Common myeloid progenitor, CD34-positive (primary cell): ENCODE data around the gene FAM153A.
"Not testable (repeated sequence)": the region's sequence is repeated elsewhere in the genome, so short reads cannot be mapped to it uniquely, and the experiment has no call there.

Experiments used
- CTCF ChIA-PET: fragments of 350-600 bp; sonication (Branson Sonifier 250); formaldehyde crosslinking; loops from one replicate; lab custom pipeline; 2021; ENCODE audit warnings: antibody characterized with exemption; lab: Charles Lee
- POLR2A ChIA-PET: fragments of 350-600 bp; sonication (Branson Sonifier 250); formaldehyde crosslinking; loops from one replicate; lab custom pipeline; 2021; ENCODE audit warnings: antibody characterized with exemption; lab: Charles Lee
- DNase-seq, 3 donors: peaks; one replicate each; pipeline versions ENCODE4 v3.0.0 to v3.0.0-alpha.2; 2013
- H3K27ac ChIP-seq, 2 experiments: 1 replicate in 1 of 2; 2 replicates in 1 of 2; pipeline ENCODE4 v1.7.0; 2013; ENCODE audit warnings: inconsistent platforms in 2 of 2, low read length in 2 of 2, mild to moderate bottlenecking in 2 of 2, low read depth in 1 of 2, moderate library complexity in 1 of 2; ENCODE audit not compliant: severe bottlenecking in 2 of 2, insufficient read depth in 1 of 2, poor library complexity in 1 of 2
- H3K27me3 ChIP-seq, 5 experiments: replicated peaks in 2 of 5; 1 replicate in 3 of 5; 2 replicates in 2 of 5; pipeline versions ENCODE4 v1.6.1 to v1.7.0; 2013; ENCODE audit warnings: low read length in 4 of 5, mild to moderate bottlenecking in 2 of 5, moderate library complexity in 2 of 5, inconsistent platforms in 1 of 5; ENCODE audit not compliant: insufficient read depth in 5 of 5, control insufficient read depth in 4 of 5
- H3K36me3 ChIP-seq, 4 experiments: 1 replicate in 2 of 4; 2 replicates in 2 of 4; pipeline versions ENCODE4 v1.6.1 to v1.7.0; 2013; ENCODE audit warnings: low read length in 3 of 4, control low read depth in 1 of 4, mild to moderate bottlenecking in 1 of 4; ENCODE audit not compliant: control insufficient read depth in 4 of 4, insufficient read depth in 4 of 4
- H3K4me1 ChIP-seq, 4 experiments: 1 replicate in 3 of 4; 2 replicates in 1 of 4; pipeline versions ENCODE4 v1.6.1 to v1.7.1; 2013; ENCODE audit warnings: low read length in 3 of 4, mild to moderate bottlenecking in 3 of 4, control low read depth in 1 of 4, inconsistent platforms in 1 of 4, moderate library complexity in 1 of 4; ENCODE audit not compliant: control insufficient read depth in 4 of 4, insufficient read depth in 4 of 4; ENCODE audit errors: control extremely low read depth in 1 of 4
- H3K4me3 ChIP-seq, 7 experiments: 1 replicate in 4 of 7; 2 replicates in 3 of 7; pipeline versions ENCODE4 v1.5.1 to v1.7.0; 2013; ENCODE audit warnings: mild to moderate bottlenecking in 7 of 7, low read length in 6 of 7, moderate library complexity in 6 of 7, inconsistent platforms in 2 of 7, low read depth in 2 of 7, control low read depth in 1 of 7; ENCODE audit not compliant: insufficient read depth in 4 of 7, control insufficient read depth in 1 of 7; ENCODE audit errors: extremely low read depth in 1 of 7
- H3K9me3 ChIP-seq, 5 experiments: 1 replicate in 4 of 5; 2 replicates in 1 of 5; pipeline versions ENCODE4 v1.6.1 to v1.7.1; 2013; ENCODE audit warnings: low read length in 4 of 5, mild to moderate bottlenecking in 2 of 5, inconsistent platforms in 1 of 5, low read depth in 1 of 5, moderate library complexity in 1 of 5; ENCODE audit not compliant: control insufficient read depth in 4 of 5, insufficient read depth in 2 of 5; ENCODE audit errors: control extremely low read depth in 1 of 5
- WGBS: methylation state at CpG from one replicate; pipeline ENCODE4 v1.1.5; 2013; ENCODE audit not compliant: insufficient coverage; 5-methylcytosine and 5-hydroxymethylcytosine counted together

Gene FAM153A

DNA sequence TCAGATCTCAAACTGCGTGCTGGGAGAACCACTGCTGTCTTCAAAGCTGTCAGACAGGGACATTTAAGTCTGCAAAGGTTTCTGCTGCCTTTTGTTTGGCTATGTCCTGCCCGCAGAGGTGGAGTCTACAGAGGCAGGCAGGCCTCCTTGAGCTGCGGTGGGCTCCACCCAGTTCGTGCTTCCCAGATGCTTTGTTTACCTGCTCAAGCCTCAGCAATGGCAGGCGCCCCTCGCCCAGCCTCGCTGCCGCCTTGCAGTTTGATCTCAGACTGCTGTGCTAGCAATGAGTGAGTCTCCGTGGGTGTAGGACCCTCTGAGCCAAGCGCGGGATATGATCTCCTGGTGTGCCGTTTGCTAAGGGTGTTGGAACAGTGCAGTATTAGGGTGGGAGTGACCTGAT is 8.9 kb upstream of the FAM153A start:
- POLR2A ChIA-PET, H3K9me3 ChIP-seq, H3K36me3 ChIP-seq, H3K4me1 ChIP-seq, DNase-seq, H3K27ac ChIP-seq, H3K4me3 ChIP-seq, CTCF ChIA-PET, H3K27me3 ChIP-seq: not testable (repeated sequence)
- 89% methylated on average over 3 of the region's 12 CpGs for WGBS

DNA sequence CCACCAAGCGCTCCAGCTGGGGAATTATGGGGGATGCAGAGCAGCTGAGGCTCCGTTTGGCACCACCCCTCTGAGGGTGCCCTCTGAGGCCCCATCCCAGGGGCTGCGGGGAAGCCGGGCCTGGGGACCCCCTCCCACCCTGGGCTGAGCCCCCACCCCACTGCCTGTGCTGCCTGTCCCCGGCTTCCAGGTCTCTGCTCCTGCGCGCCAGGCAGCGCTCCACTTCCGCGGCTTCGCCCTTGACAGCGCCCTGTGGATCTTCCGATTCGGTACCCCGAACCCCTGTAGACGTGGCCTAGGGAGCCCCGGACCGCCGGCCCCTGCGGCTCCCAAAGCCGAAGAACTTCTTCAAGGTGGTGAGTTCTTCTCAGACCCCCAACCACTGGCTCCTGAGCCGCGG is 530 bp downstream of the FAM153A start:
- H3K36me3 ChIP-seq, CTCF ChIA-PET, H3K27ac ChIP-seq, DNase-seq, POLR2A ChIA-PET, H3K4me3 ChIP-seq, H3K27me3 ChIP-seq, H3K9me3 ChIP-seq, H3K4me1 ChIP-seq: not testable (repeated sequence)
- WGBS: no CpG with 5 or more reads among the region's 23 CpGs

DNA sequence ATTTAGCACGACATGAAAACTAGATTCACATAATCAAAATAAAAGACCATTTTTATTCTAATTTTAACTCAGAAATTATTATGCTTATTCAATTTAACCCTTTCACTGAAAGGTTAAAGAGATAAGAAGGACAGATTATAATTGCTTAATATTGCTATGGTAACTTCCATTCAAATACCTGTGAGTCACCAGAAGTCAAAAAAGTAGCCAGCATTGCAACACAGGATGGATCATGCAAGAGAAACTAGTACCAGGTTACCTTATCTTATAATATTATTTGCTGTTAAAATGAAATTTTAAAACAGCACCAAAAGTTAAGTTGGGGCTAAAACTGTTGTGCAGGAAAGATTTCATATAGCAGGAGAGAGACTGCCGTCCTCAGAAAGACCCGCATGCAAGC is 11.5 kb downstream of the FAM153A start:
- H3K9me3 ChIP-seq, H3K36me3 ChIP-seq, H3K27me3 ChIP-seq, H3K4me1 ChIP-seq, POLR2A ChIA-PET, H3K27ac ChIP-seq, CTCF ChIA-PET, H3K4me3 ChIP-seq, DNase-seq: not testable (repeated sequence)
- no CpG with 5 or more reads among the region's 3 CpGs for WGBS

DNA sequence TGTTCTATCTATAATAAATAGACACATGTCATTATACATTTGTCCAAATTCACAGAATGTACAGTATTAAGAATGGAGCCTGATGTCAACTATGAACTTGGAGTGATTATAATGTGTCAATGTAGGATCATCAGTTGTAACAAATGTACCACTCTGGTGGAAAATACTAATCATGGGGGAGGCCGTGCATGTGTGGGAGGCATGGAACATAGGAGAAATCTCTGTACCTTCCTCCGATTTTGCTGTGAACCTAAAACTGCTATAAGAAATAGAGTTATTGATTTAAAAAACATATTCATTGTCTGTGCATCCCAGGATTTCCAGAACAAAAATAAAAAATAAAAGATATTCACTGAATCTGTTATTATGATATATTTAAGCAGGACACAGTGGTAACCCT is 12.1 kb downstream of the FAM153A start:
- H3K4me3 ChIP-seq, H3K9me3 ChIP-seq, H3K27me3 ChIP-seq, H3K36me3 ChIP-seq, DNase-seq, POLR2A ChIA-PET, CTCF ChIA-PET, H3K4me1 ChIP-seq, H3K27ac ChIP-seq: not testable (repeated sequence)
- no CpG with 5 or more reads among the region's 2 CpGs for WGBS

DNA sequence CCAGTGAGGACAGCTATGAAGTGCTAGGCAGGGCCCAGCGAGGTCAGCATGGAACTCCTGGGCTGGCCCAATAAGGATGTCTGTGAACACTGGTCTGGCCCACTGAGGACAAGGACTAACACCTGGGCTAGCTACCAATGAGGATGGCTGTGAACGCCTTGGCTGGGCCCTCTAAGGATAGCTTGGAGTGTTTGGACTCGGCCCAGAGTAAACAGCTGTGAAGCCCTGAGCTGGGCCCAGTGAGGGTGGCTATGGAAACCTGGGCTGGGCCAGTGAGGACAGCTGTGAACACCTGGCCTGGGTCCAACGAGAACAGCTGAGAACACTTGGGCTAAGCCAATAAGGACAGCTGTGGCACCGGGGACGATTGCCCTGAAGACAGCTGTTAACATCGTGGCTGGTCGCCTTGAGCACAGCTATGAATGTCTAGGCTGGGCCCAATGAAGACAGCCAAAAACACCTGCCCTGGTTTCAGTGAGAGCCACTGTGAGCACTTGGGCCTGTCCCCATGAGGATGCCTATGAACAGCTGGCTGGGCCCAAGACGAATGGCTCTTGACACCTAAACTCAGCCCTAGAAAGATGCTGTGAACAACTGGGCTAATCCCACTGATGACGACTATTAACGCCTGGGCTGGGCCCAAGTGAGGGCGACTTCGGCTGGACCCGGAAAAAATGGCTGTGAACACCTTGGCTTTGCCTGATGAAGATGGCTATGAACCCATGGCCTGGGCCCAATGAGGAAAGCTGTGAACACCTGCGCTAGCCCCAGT is 18.8 kb downstream of the FAM153A start:
- H3K9me3 ChIP-seq, H3K4me3 ChIP-seq, H3K4me1 ChIP-seq, H3K27me3 ChIP-seq, POLR2A ChIA-PET, H3K36me3 ChIP-seq, H3K27ac ChIP-seq, CTCF ChIA-PET, DNase-seq: not testable (repeated sequence)
- WGBS: no CpG with 5 or more reads among the region's 15 CpGs

DNA sequence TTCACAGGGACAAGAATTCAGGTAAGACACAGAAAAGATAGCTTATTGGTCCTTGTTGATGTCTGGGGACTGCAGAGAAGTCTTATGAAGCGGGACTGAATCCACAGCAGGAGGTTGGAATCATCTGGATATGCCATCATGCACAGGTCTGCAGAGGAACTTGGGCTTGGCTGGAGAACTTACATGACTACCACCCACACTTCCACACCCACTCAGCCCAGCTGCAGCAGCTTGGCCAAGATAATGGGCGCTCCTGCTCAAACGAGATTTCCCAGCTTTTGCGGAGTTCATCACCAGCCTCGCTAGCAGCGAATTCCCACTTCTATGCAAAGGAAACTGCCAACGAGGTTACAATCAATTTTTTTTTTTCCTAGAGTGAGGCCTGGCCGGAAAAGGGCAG is 21.7 kb downstream of the FAM153A start:
- H3K9me3 ChIP-seq, POLR2A ChIA-PET, DNase-seq, H3K36me3 ChIP-seq, H3K27me3 ChIP-seq, H3K4me1 ChIP-seq, H3K27ac ChIP-seq, CTCF ChIA-PET, H3K4me3 ChIP-seq: not testable (repeated sequence)
- WGBS: no CpG with 5 or more reads among the region's 8 CpGs

DNA sequence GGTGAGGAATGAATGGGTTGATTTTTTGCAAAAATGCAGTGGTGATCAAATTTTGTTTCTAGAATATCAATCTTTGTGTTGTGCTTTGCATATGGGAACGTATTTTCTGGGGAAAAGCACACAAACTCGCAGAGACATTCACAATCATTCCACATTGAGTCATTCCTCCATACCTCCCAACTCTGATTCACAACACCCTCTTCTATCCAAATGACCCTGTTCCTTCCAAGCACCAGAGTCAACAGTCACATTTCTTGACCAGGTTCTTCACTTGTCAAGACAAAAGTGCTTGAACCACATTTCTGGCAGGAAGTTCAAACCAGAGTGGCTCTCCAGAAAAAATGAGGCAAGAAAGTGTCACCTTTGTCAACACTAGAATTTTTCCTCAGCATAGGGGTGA is 35.3 kb downstream of the FAM153A start:
- H3K36me3 ChIP-seq, H3K9me3 ChIP-seq, H3K4me3 ChIP-seq, CTCF ChIA-PET, DNase-seq, POLR2A ChIA-PET, H3K27me3 ChIP-seq, H3K27ac ChIP-seq, H3K4me1 ChIP-seq: not testable (repeated sequence)
- no CpG with 5 or more reads among the region's 2 CpGs for WGBS
